ENCODE data around the gene DEDD.
"Not testable (repeated sequence)": the region's sequence is repeated elsewhere in the genome, so short reads cannot be mapped to it uniquely, and the experiment has no call there.

The DEDD gene

GRCh38 chr1:161127649-161128048 is 4.8 kb downstream of the DEDD start:
- DNase-seq (ENCODE audit: low read depth) = no peak

- no peak for DNase-seq (ENCODE audit: low read depth)
These were observed 9.5 kb downstream of the DEDD start for GRCh38 chr1:161122967-161123366.

GRCh38 chr1:161121834-161122233 is 10.6 kb downstream of the DEDD start:
- no peak for DNase-seq (ENCODE audit: low read depth)

GRCh38 chr1:161121042-161121650 is 11.3 kb downstream of the DEDD start:
- no peak for DNase-seq (ENCODE audit: low read depth)

GRCh38 chr1:161119092-161119903 is 13.2 kb downstream of the DEDD start:
- DNase-seq (ENCODE audit: low read depth) = no peak

- DNase-seq (ENCODE audit: low read depth) = no peak
These were observed 14.5 kb downstream of the DEDD start, which contains the start of the genes NIT1 and PFDN2 for GRCh38 chr1:161117759-161118581. NIT1 (plus strand) TSS chr1:161118105; CDS start chr1:161118177, 72 bp downstream. PFDN2 (minus strand) TSS chr1:161118037; CDS start chr1:161118026, 11 bp downstream.

- not testable (repeated sequence) for DNase-seq (ENCODE audit: low read depth)
These were observed 16.5 kb downstream of the DEDD start for GRCh38 chr1:161115961-161116360.

GRCh38 chr1:161115132-161115711 is 17.2 kb downstream of the DEDD start:
- DNase-seq (ENCODE audit: low read depth) = peak; percentile 98

GRCh38 chr1:161114556-161114955 is 17.9 kb downstream of the DEDD start:
- DNase-seq (ENCODE audit: low read depth) = no peak

GRCh38 chr1:161113915-161114314 is 18.6 kb downstream of the DEDD start:
- DNase-seq (ENCODE audit: low read depth) = no peak

- DNase-seq (ENCODE audit: low read depth) = no peak
These were observed 20.9 kb downstream of the DEDD start for GRCh38 chr1:161111527-161111926.

- no peak for DNase-seq (ENCODE audit: low read depth)
These were observed 21.4 kb downstream of the DEDD start for GRCh38 chr1:161111117-161111516.

GRCh38 chr1:161106431-161106830 is 26.0 kb downstream of the DEDD start:
- no peak for DNase-seq (ENCODE audit: low read depth)

- DNase-seq (ENCODE audit: low read depth) = no peak
These were observed 31.9 kb downstream of the DEDD start for GRCh38 chr1:161100556-161100955.

GRCh38 chr1:161099090-161099802 is 33.2 kb downstream of the DEDD start:
- no peak for DNase-seq (ENCODE audit: low read depth)

- DNase-seq (ENCODE audit: low read depth) = no peak
These were observed 34.0 kb downstream of the DEDD start, which contains the start of gene KLHDC9 for GRCh38 chr1:161098210-161099068. KLHDC9 (plus strand) TSS chr1:161098361; CDS start chr1:161098536, 175 bp downstream.

- DNase-seq (ENCODE audit: low read depth) = no peak
These were observed 35.9 kb downstream of the DEDD start for GRCh38 chr1:161096530-161096929.

- no peak for DNase-seq (ENCODE audit: low read depth)
These were observed 36.5 kb downstream of the DEDD start for GRCh38 chr1:161096015-161096414.

- no peak for DNase-seq (ENCODE audit: low read depth)
These were observed 37.2 kb downstream of the DEDD start for GRCh38 chr1:161095230-161095629.

- no peak for DNase-seq (ENCODE audit: low read depth)
These were observed 38.0 kb downstream of the DEDD start for GRCh38 chr1:161094481-161094880.

All from HS-5 (cell line).